ENCODE measurements around the gene G0S2. TPM values are rescaled to one million over a fixed set of nuclear protein-coding genes. Genes with fewer than 3 reads are reported as not detected.

G0S2 gene
- total and polyA plus RNA-seq, 10 of the 15 experiments (the other 5 are each of a cell fraction or from before 2014, with no cell fraction given), result 0.07 to 0.51 (median 0.23) TPM

- TF ChIP-seq, protein P1, sequence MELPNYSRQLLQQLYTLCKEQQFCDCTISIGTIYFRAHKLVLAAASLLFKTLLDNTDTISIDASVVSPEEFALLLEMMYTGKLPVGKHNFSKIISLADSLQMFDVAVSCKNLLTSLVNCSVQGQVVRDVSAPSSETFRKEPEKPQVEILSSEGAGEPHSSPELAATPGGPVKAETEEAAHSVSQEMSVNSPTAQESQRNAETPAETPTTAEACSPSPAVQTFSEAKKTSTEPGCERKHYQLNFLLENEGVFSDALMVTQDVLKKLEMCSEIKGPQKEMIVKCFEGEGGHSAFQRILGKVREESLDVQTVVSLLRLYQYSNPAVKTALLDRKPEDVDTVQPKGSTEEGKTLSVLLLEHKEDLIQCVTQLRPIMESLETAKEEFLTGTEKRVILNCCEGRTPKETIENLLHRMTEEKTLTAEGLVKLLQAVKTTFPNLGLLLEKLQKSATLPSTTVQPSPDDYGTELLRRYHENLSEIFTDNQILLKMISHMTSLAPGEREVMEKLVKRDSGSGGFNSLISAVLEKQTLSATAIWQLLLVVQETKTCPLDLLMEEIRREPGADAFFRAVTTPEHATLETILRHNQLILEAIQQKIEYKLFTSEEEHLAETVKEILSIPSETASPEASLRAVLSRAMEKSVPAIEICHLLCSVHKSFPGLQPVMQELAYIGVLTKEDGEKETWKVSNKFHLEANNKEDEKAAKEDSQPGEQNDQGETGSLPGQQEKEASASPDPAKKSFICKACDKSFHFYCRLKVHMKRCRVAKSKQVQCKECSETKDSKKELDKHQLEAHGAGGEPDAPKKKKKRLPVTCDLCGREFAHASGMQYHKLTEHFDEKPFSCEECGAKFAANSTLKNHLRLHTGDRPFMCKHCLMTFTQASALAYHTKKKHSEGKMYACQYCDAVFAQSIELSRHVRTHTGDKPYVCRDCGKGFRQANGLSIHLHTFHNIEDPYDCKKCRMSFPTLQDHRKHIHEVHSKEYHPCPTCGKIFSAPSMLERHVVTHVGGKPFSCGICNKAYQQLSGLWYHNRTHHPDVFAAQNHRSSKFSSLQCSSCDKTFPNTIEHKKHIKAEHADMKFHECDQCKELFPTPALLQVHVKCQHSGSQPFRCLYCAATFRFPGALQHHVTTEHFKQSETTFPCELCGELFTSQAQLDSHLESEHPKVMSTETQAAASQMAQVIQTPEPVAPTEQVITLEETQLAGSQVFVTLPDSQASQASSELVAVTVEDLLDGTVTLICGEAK (IDR thresholded peaks at IDR 0.05; ENCODE audit: borderline replicate concordance), result no peak
- TF ChIP-seq, protein P2, sequence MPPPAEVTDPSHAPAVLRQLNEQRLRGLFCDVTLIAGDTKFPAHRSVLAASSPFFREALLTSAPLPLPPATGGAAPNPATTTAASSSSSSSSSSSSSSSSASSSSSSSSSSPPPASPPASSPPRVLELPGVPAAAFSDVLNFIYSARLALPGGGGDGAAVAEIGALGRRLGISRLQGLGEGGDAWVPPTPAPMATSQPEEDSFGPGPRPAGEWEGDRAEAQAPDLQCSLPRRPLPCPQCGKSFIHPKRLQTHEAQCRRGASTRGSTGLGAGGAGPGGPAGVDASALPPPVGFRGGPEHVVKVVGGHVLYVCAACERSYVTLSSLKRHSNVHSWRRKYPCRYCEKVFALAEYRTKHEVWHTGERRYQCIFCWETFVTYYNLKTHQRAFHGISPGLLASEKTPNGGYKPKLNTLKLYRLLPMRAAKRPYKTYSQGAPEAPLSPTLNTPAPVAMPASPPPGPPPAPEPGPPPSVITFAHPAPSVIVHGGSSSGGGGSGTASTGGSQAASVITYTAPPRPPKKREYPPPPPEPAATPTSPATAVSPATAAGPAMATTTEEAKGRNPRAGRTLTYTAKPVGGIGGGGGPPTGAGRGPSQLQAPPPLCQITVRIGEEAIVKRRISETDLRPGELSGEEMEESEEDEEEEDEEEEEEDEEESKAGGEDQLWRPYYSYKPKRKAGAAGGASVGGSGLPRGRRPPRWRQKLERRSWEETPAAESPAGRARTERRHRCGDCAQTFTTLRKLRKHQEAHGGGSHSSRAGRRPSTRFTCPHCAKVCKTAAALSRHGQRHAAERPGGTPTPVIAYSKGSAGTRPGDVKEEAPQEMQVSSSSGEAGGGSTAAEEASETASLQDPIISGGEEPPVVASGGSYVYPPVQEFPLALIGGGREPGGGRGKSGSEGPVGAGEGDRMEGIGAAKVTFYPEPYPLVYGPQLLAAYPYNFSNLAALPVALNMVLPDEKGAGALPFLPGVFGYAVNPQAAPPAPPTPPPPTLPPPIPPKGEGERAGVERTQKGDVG (CRISPR knock-in tag; IDR thresholded peaks at IDR 0.05), result no peak
- TF ChIP-seq FOXM1 (IDR thresholded peaks at IDR 0.05; ENCODE audit: low read depth, low read length), result no peak
Measured at GRCh38 chr1:209692296-209692695, 17.1 kb downstream of the G0S2 start (continued).

All from GM12878 (cell line).